K562 (cell line): ENCODE measurements around the gene MTA1. TPM values are rescaled to one million over a fixed set of nuclear protein-coding genes. Genes with fewer than 3 reads are reported as not detected.

Experiments used
- ARID2 ChIP-seq: fragments of 450-650 bp; IDR thresholded peaks from 2 replicates; pipeline ENCODE4 v1.6.1; 2017; ENCODE audit warnings: antibody characterized with exemption, mild to moderate bottlenecking
- CTCFL ChIP-seq: IDR thresholded peaks from 2 replicates; pipeline ENCODE4 v1.6.1; 2011; ENCODE audit warnings: borderline replicate concordance, low read depth, mild to moderate bottlenecking, moderate library complexity, low read length; ENCODE audit not compliant: insufficient read depth, poor library complexity, severe bottlenecking
- ELK1 ChIP-seq: sonication (generic); formaldehyde crosslinking; IDR thresholded peaks from 2 replicates; pipeline ENCODE4 v1.8.1; 2022; ENCODE audit warnings: missing genetic modification reagents
- EP400 ChIP-seq: fragments of 450-650 bp; IDR thresholded peaks from 2 replicates; pipeline ENCODE4 v1.6.1; 2017; ENCODE audit warnings: antibody characterized with exemption, mild to moderate bottlenecking, moderate library complexity
- LCOR ChIP-seq: sonication (generic); formaldehyde crosslinking; IDR thresholded peaks from 2 replicates; pipeline ENCODE4 v1.8.0; 2022; ENCODE audit warnings: mild to moderate bottlenecking, missing genetic modification reagents
- LEF1 ChIP-seq: fragments of 450-650 bp; IDR thresholded peaks from 2 replicates; pipeline ENCODE4 v1.6.1; 2016; ENCODE audit warnings: mild to moderate bottlenecking
- MTA3 ChIP-seq: fragments of 450-650 bp; formaldehyde crosslinking; IDR thresholded peaks from 2 replicates; pipeline ENCODE4 v1.6.1; 2017; ENCODE audit warnings: mild to moderate bottlenecking, borderline replicate concordance
- NCOA1 ChIP-seq: fragments of 450-650 bp; IDR thresholded peaks from 2 replicates; pipeline ENCODE4 v1.6.1; 2016; ENCODE audit warnings: low read depth
- NRF1 ChIP-seq, 2 experiments: fragments of 450-650 bp; IDR thresholded peaks in 1 of 2; conservative IDR thresholded peaks in 1 of 2; 2 replicates each; pipeline ENCODE4 v1.6.1; 2014; ENCODE audit warnings: mild to moderate bottlenecking in 2 of 2
- PKNOX1 ChIP-seq: fragments of 450-650 bp; IDR thresholded peaks from 2 replicates; pipeline ENCODE4 v1.6.1; 2016
- PML ChIP-seq: IDR thresholded peaks from 2 replicates; pipeline ENCODE4 v1.6.1; 2012; ENCODE audit warnings: low read length, inconsistent platforms
- SMAD4 ChIP-seq: fragments of 250-450 bp; sonication (Bioruptor Pico); conservative IDR thresholded peaks from 2 replicates; pipeline ENCODE4 v1.8.0; 2021; ENCODE audit warnings: inconsistent platforms, mild to moderate bottlenecking, moderate library complexity
- TCF3 ChIP-seq: sonication (generic); formaldehyde crosslinking; IDR thresholded peaks from 2 replicates; pipeline ENCODE4 v1.4.0; 2020; ENCODE audit warnings: mild to moderate bottlenecking, missing genetic modification reagents
- UBTF ChIP-seq, 2 experiments: IDR thresholded peaks; 2 replicates each; pipeline ENCODE4 v1.6.1; 2012; ENCODE audit warnings: improper control_type of control experiment in 2 of 2, low read depth in 2 of 2, low read length in 2 of 2, borderline replicate concordance in 1 of 2
- YY1 ChIP-seq, 3 experiments: IDR thresholded peaks; 2 replicates each; pipeline ENCODE4 v1.6.1; 2011; ENCODE audit warnings: low read length in 2 of 3, mild to moderate bottlenecking in 2 of 3, moderate library complexity in 2 of 3, borderline replicate concordance in 1 of 3, control low read depth in 1 of 3, low read depth in 1 of 3; ENCODE audit not compliant: insufficient read depth in 3 of 3, insufficient replicate concordance in 2 of 3, control insufficient read depth in 1 of 3, insufficient read length in 1 of 3; ENCODE audit errors: extremely low read depth in 1 of 3
- ZNF143 ChIP-seq: sonication (generic); formaldehyde crosslinking; IDR thresholded peaks from 2 replicates; pipeline ENCODE4 v1.9.0; 2022; ENCODE audit warnings: mild to moderate bottlenecking, missing genetic modification reagents
- ZNF316 ChIP-seq: fragments of 450-650 bp; IDR thresholded peaks from 2 replicates; pipeline ENCODE4 v1.6.1; 2016
- ZNF511 ChIP-seq: sonication (generic); formaldehyde crosslinking; IDR thresholded peaks from 2 replicates; pipeline ENCODE4 v1.8.0; 2022; ENCODE audit warnings: mild to moderate bottlenecking, missing genetic modification reagents
- polyA plus RNA-seq, 8 experiments: library from polyadenylated mRNA; depleted of rRNA in 4 of 8; stranded (reverse) in 5 of 8; unstranded in 3 of 8; fragments of >200 nt; fragmentation: Nextera tagmentation in 2 of 8; fragmentation: Illumina TruSeq in 1 of 8; extraction: Ambion mirVana in 2 of 8; extraction: Trizol in 1 of 8; gene quantifications; 2 replicates each; pipeline versions ENCODE4 v1.2.1 to v1.2.3, GENCODE V29; 2011 to 2014; ENCODE audit warnings: inconsistent platforms in 1 of 8, missing spikeins in 1 of 8
- total RNA-seq, 7 experiments: library from RNA; depleted of rRNA in 6 of 7; stranded (reverse); fragments of >200 nt in 6 of 7; fragmentation: Illumina TruSeq in 2 of 7; extraction: Trizol in 2 of 7; gene quantifications; 2 replicates each; pipeline versions ENCODE4 v1.2.1 to v1.2.3, GENCODE V29; 2011 to 2021; ENCODE audit warnings: low replicate concordance in 1 of 7

MTA1 gene
- total and polyA plus RNA-seq, 9 of the 15 experiments (the other 6 are each of a cell fraction or from before 2014, with no cell fraction given): 0.13 to 118 (median 32.3) TPM

- TF ChIP-seq ELK1 (CRISPR knock-in tag) (no peak), NRF1 (conservative IDR thresholded peaks at IDR 0.05 in 1 of 2, IDR thresholded peaks at IDR 0.05 in 1 of 2) (peak; percentile 92 to 93), TCF3 (no peak), UBTF (IDR thresholded peaks at IDR 0.05; ENCODE audit: borderline replicate concordance in 1 of 2, low read depth in 2 of 2, low read length in 2 of 2) (0 out of 4 replicates have a peak, but pooled peaks of 1 of the 2 experiments have one; percentile 68), SMAD4 (peak; percentile 88), MTA3 (peak; percentile 74; the same call in 1 of the 2 replicates), ZNF511 (peak; percentile 27; the same call in 1 of the 2 replicates), PML (0 out of 2 replicates have a peak, but pooled peaks have one; percentile 29), ZNF143 (CRISPR knock-in tag) (no peak), ZNF316 (no peak), NCOA1 (peak; percentile 96), LEF1 (peak; percentile 45; the same call in 1 of the 2 replicates), ARID2 (no peak), YY1 (IDR thresholded peaks at IDR 0.05; ENCODE audit: borderline replicate concordance in 1 of 3, control insufficient read depth in 1 of 3, extremely low read depth in 1 of 3, insufficient read depth in 3 of 3, insufficient read length in 1 of 3, insufficient replicate concordance in 2 of 3, low read depth in 1 of 3, low read length in 2 of 3) (peak in 2 of 3 experiments; percentile 4 to 25), PKNOX1 (peak; percentile 83), CTCFL (peak; percentile 96), LCOR (CRISPR knock-in tag) (no peak), EP400 (peak; percentile 50; the same call in 1 of the 2 replicates)
Observed at GRCh38 chr14:105490572-105491365, 71.1 kb downstream of the MTA1 start, which contains the start of gene TEDC1 (continued).
